PFSK-1 (cell line): ENCODE data around the gene CYP4V2.

ENCODE experiments used
- FOXP2 ChIP-seq: optimal IDR thresholded peaks from 2 replicates; pipeline ENCODE3; 2011; ENCODE audit warnings: borderline replicate concordance, control low read depth, inconsistent platforms; ENCODE audit not compliant: insufficient read depth; ENCODE audit errors: extremely low read length, extremely low read depth
- POLR2AphosphoS5 ChIP-seq: IDR thresholded peaks from 2 replicates; pipeline ENCODE4 v1.6.1; 2012; ENCODE audit warnings: low read depth, mild to moderate bottlenecking, control low read depth, low read length, moderate library complexity
- REST ChIP-seq, 2 experiments: IDR thresholded peaks; 2 replicates each; pipeline versions ENCODE4 v1.6.1 to v1.8.0; 2011 to 2012; ENCODE audit warnings: low read depth in 2 of 2, low read length in 2 of 2, control low read depth in 1 of 2, inconsistent platforms in 1 of 2, mild to moderate bottlenecking in 1 of 2, moderate library complexity in 1 of 2; ENCODE audit not compliant: insufficient read depth in 1 of 2
- SIN3A ChIP-seq: IDR thresholded peaks from 2 replicates; pipeline ENCODE4 v1.6.1; 2012; ENCODE audit warnings: mild to moderate bottlenecking, low read length, moderate library complexity, borderline replicate concordance; ENCODE audit not compliant: insufficient read depth
- TAF1 ChIP-seq: IDR thresholded peaks from 2 replicates; pipeline ENCODE4 v1.6.1; 2012; ENCODE audit warnings: low read length, control low read depth, borderline replicate concordance; ENCODE audit not compliant: insufficient read depth

Gene CYP4V2

GRCh38 chr4:186148336-186148975, 42.9 kb upstream of the CYP4V2 start:
- TF ChIP-seq SIN3A (no peak), TAF1 (no peak), REST (IDR thresholded peaks at IDR 0.05; ENCODE audit: insufficient read depth in 1 of 2, low read depth in 2 of 2, low read length in 2 of 2) (no peak), FOXP2 (no peak), POLR2AphosphoS5 (no peak)

GRCh38 chr4:186149872-186150271, 41.5 kb upstream of the CYP4V2 start:
- TF ChIP-seq SIN3A, result no peak

GRCh38 chr4:186150926-186151325, 40.4 kb upstream of the CYP4V2 start:
- TF ChIP-seq POLR2AphosphoS5 (no peak), REST (IDR thresholded peaks at IDR 0.05; ENCODE audit: insufficient read depth in 1 of 2, low read depth in 2 of 2, low read length in 2 of 2) (no peak), FOXP2 (no peak), TAF1 (no peak), SIN3A (no peak)

GRCh38 chr4:186151499-186151898, 39.9 kb upstream of the CYP4V2 start:
- TF ChIP-seq SIN3A, result no peak
- no peak for TF ChIP-seq REST (IDR thresholded peaks at IDR 0.05; ENCODE audit: insufficient read depth in 1 of 2, low read depth in 2 of 2, low read length in 2 of 2)
- no peak for TF ChIP-seq POLR2AphosphoS5
- TF ChIP-seq TAF1, result no peak
- TF ChIP-seq FOXP2, result no peak

- TF ChIP-seq POLR2AphosphoS5 (no peak), SIN3A (no peak), FOXP2 (no peak), TAF1 (no peak), REST (IDR thresholded peaks at IDR 0.05; ENCODE audit: insufficient read depth in 1 of 2, low read depth in 2 of 2, low read length in 2 of 2) (no peak)
These were observed 33.1 kb upstream of the CYP4V2 start for GRCh38 chr4:186158021-186158813.
